Uterus (tissue), 4 donors: Measurements from ENCODE around the gene ASZ1. TPM values are rescaled to one million over a fixed set of nuclear protein-coding genes. Genes with fewer than 3 reads are reported as not detected.
A peak's percentile ranks its signal among the peaks of the same experiment; 100 is the strongest.

Experiments
- DNase-seq, 2 donors: peaks; one replicate each; pipeline ENCODE4 v3.0.0-alpha.2; 2019 to 2020
- H3K27ac ChIP-seq, 2 donors: fragments of 200-600 bp; sonication (generic); 1 replicate in 1 of 2; 2 replicates in 1 of 2; pipeline ENCODE4 v1.5.1; 2016 to 2018
- H3K27me3 ChIP-seq, 2 donors: fragments of 200-600 bp; sonication (generic); one replicate each; pipeline ENCODE4 v1.5.1; 2018 to 2019; ENCODE audit warnings: control low read depth in 1 of 2
- H3K36me3 ChIP-seq, 2 donors: fragments of 200-600 bp; sonication (generic); one replicate each; pipeline ENCODE4 v1.5.1; 2019; ENCODE audit warnings: control low read depth in 1 of 2
- H3K4me1 ChIP-seq, 2 donors: fragments of 200-600 bp; sonication (generic); one replicate each; pipeline ENCODE4 v1.5.1; 2018 to 2019; ENCODE audit warnings: control low read depth in 1 of 2
- H3K4me3 ChIP-seq, 2 donors: fragments of 200-600 bp; sonication (generic); 1 replicate in 1 of 2; 2 replicates in 1 of 2; pipeline ENCODE4 v1.5.1; 2018 to 2019; ENCODE audit warnings: mild to moderate bottlenecking in 1 of 2
- H3K9me3 ChIP-seq, 2 donors: fragments of 200-600 bp; sonication (generic); one replicate each; pipeline ENCODE4 v1.5.1; 2019; ENCODE audit warnings: control low read depth in 1 of 2
- CTCF ChIP-seq, 4 experiments: fragments of 200-600 bp in 2 of 4; fragments of 450-650 bp in 2 of 4; sonication (generic) in 2 of 4; IDR thresholded peaks; one replicate each; pipeline ENCODE4 v1.5.1; 2016 to 2019; ENCODE audit warnings: antibody characterized with exemption in 4 of 4, mild to moderate bottlenecking in 2 of 4, moderate library complexity in 1 of 4
- POLR2A ChIP-seq, 2 donors: fragments of 450-650 bp; IDR thresholded peaks; one replicate each; pipeline ENCODE4 v1.6.1; 2016; ENCODE audit warnings: antibody characterized with exemption in 2 of 2, mild to moderate bottlenecking in 1 of 2, moderate library complexity in 1 of 2
- intact Hi-C: fragments of 100-400 bp; cut with DNase I; formaldehyde crosslinking; loops from one replicate; pipeline ENCODE4 v1.15.1; 2023; ENCODE audit warnings: low total_unique reads
- total RNA-seq, 4 donors: library from RNA; depleted of rRNA in 3 of 4; stranded (reverse); fragments of >200 nt in 3 of 4; gene quantifications; one replicate each; pipeline versions ENCODE4 v1.1.0 to v1.2.4, GENCODE V29; 2014 to 2023
- donor health status: DM: yes; HTN: yes; CAD: no.

Gene ASZ1
- total RNA-seq, 4 donors from 2014 or later, result not detected

GRCh38 chr7:117459735-117460134 is 32.4 kb upstream of the ASZ1 start:
- Histone ChIP-seq H3K36me3 (no peaks in the 10 kb centered on the region), H3K4me3 (no peak overlapping the region), H3K27me3 (no peaks in the 10 kb centered on the region), H3K27ac (no peak overlapping the region), H3K9me3 (no peaks in the 10 kb centered on the region), H3K4me1 (no peaks in the 10 kb centered on the region)
- TF ChIP-seq POLR2A (IDR thresholded peaks at IDR 0.05) (no peak), CTCF (IDR thresholded peaks at IDR 0.05) (no peak)
- no peak for DNase-seq
- intact Hi-C loops, result no loop called here

- DNase-seq, result no peak
- intact Hi-C loops, result no loop called here
- peak in 3 of 4 experiments; percentile 43 to 47 (median 45) for TF ChIP-seq CTCF (IDR thresholded peaks at IDR 0.05)
- TF ChIP-seq POLR2A (IDR thresholded peaks at IDR 0.05), result no peak
These were observed 31.8 kb upstream of the ASZ1 start for GRCh38 chr7:117458977-117459583.

GRCh38 chr7:117448655-117449054 is 21.4 kb upstream of the ASZ1 start:
- TF ChIP-seq CTCF (IDR thresholded peaks at IDR 0.05) (no peak), POLR2A (IDR thresholded peaks at IDR 0.05) (no peak)
- no peak for DNase-seq
- no peak overlapping the region for H3K4me3 ChIP-seq
- H3K27me3 ChIP-seq, result no peaks in the 10 kb centered on the region
- H3K4me1 ChIP-seq, result no peaks in the 10 kb centered on the region
- H3K27ac ChIP-seq, result no peak overlapping the region
- intact Hi-C loops, result no loop called here
- H3K9me3 ChIP-seq, result no peaks in the 10 kb centered on the region
- no peaks in the 10 kb centered on the region for H3K36me3 ChIP-seq

More at GRCh38 chr7:117458977-117459583, 31.8 kb upstream of the ASZ1 start:
- H3K27me3 ChIP-seq, result no peaks in the 10 kb centered on the region
- H3K4me1 ChIP-seq, result no peaks in the 10 kb centered on the region
- H3K27ac ChIP-seq, result no peak overlapping the region
- no peaks in the 10 kb centered on the region for H3K9me3 ChIP-seq
- H3K36me3 ChIP-seq, result no peaks in the 10 kb centered on the region
- H3K4me3 ChIP-seq, result no peak overlapping the region

GRCh38 chr7:117446220-117446815 is 19.0 kb upstream of the ASZ1 start:
- Histone ChIP-seq H3K27me3 (no peaks in the 10 kb centered on the region), H3K9me3 (no peaks in the 10 kb centered on the region), H3K27ac (no peak overlapping the region), H3K36me3 (no peaks in the 10 kb centered on the region), H3K4me3 (no peak overlapping the region), H3K4me1 (no peaks in the 10 kb centered on the region)
- intact Hi-C loops, result no loop called here
- no peak for TF ChIP-seq POLR2A (IDR thresholded peaks at IDR 0.05)
- no peak for TF ChIP-seq CTCF (IDR thresholded peaks at IDR 0.05)
- no peak for DNase-seq

GRCh38 chr7:117445206-117445605 is 17.9 kb upstream of the ASZ1 start:
- H3K36me3 ChIP-seq, result no peaks in the 10 kb centered on the region
- no peak overlapping the region for H3K4me3 ChIP-seq
- no peaks in the 10 kb centered on the region for H3K27me3 ChIP-seq
- intact Hi-C loops, result no loop called here
- no peak for TF ChIP-seq CTCF (IDR thresholded peaks at IDR 0.05)
- no peak for TF ChIP-seq POLR2A (IDR thresholded peaks at IDR 0.05)
- no peaks in the 10 kb centered on the region for H3K4me1 ChIP-seq
- no peak for DNase-seq
- H3K9me3 ChIP-seq, result no peaks in the 10 kb centered on the region
- no peak overlapping the region for H3K27ac ChIP-seq
